AG09309 (cell line): ENCODE results near the gene GNAQ.

ENCODE experiments used
- DNase-seq: peaks from one replicate; pipeline ENCODE4 v3.0.0-alpha.2; 2010; ENCODE audit warnings: low read depth
- H3K4me3 ChIP-seq: 2 replicates; pipeline ENCODE4 v1.5.1; 2011; ENCODE audit warnings: mild to moderate bottlenecking, low read depth, low read length, moderate library complexity; ENCODE audit not compliant: control insufficient read depth
- TF ChIP-seq, protein P1 (sequence below): IDR thresholded peaks from 2 replicates; pipeline ENCODE4 v1.5.1; 2011; ENCODE audit warnings: mild to moderate bottlenecking, low read depth, low read length, inconsistent platforms; ENCODE audit not compliant: insufficient read depth, control insufficient read depth; ENCODE audit errors: missing control alignments

The GNAQ gene

DNA sequence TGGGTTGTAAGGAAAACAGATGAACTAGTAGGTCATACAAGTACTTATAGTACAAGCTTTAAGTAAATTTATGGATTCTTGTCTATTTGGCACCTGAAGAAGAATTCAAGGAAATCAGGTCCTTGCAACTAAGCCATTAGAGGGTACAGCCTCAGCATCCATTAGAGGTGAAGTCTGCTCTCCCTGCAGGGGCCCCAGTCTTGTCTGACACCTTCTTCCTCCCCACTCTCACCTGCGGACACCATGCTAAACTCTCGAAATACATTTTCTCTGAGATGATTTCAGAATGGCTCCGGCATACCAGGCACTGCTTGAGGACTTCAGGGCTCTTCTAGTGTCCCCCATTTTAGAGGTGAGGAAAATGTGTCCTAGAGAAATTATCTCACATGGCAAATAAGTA is 137.9 kb downstream of the GNAQ start:
- TF ChIP-seq, protein P1, sequence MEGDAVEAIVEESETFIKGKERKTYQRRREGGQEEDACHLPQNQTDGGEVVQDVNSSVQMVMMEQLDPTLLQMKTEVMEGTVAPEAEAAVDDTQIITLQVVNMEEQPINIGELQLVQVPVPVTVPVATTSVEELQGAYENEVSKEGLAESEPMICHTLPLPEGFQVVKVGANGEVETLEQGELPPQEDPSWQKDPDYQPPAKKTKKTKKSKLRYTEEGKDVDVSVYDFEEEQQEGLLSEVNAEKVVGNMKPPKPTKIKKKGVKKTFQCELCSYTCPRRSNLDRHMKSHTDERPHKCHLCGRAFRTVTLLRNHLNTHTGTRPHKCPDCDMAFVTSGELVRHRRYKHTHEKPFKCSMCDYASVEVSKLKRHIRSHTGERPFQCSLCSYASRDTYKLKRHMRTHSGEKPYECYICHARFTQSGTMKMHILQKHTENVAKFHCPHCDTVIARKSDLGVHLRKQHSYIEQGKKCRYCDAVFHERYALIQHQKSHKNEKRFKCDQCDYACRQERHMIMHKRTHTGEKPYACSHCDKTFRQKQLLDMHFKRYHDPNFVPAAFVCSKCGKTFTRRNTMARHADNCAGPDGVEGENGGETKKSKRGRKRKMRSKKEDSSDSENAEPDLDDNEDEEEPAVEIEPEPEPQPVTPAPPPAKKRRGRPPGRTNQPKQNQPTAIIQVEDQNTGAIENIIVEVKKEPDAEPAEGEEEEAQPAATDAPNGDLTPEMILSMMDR, result no peak
- no peak for DNase-seq
- H3K4me3 ChIP-seq, result no peak overlapping the region

- no peak overlapping the region for H3K4me3 ChIP-seq
- no peak for DNase-seq
- TF ChIP-seq, protein P1, result no peak
These were observed 138.6 kb downstream of the GNAQ start for GRCh38 chr9:77892955-77893514.

DNA sequence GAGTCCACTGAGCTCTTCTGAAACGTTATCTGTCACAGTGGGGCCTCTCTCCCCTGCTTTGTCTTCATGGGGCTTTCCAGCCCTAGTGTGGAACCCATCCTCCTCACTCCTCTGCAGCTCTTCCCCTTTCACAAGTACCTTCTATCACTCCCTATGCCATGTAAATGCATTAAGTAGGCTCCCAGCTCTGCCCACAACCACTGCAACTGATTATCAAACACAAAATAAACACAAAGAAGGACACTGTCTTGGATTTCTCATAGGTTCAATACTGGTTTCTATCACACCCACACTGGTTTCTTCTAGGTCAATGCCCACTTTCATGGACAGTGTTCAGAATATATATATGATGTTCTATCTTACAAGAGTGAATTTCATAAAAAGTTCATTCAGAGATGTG is 139.4 kb downstream of the GNAQ start:
- no peak for DNase-seq
- TF ChIP-seq, protein P1, result no peak

DNA sequence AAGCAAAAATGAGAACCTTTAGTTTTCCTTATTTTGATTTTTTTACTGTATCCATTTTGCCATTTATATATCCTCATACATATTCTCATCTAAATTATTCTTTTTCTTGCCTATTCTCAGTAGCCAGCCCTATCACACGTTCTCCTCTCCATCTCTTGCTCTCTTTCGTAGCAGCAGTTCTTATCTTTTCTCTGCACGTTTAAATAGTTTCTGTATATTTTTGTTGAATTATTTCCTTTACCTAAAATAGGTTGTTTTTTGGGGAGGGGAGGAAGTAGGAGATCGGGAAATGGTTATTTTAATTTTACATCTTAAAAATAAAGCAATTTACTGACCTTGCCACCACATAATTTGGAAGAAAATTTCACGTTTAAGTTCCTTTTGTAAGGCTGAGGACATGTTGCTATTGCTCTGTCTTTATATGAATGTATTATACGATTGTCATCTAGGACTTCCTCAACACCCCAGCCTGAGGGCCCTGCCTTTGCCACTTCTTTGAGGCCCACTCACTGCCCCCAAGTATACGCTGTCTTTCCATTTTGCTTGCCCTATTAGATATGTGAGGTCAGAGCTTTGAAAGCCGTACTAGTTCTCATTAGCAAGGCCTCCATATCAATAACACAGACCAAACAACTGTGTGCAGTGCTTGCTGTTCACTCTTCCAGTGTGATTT is 140.3 kb downstream of the GNAQ start:
- no peak overlapping the region for H3K4me3 ChIP-seq
- TF ChIP-seq, protein P1, result no peak
- no peak for DNase-seq

More for the DNA sequence above, 139.4 kb downstream of the GNAQ start:
- H3K4me3 ChIP-seq, result no peak overlapping the region

DNA sequence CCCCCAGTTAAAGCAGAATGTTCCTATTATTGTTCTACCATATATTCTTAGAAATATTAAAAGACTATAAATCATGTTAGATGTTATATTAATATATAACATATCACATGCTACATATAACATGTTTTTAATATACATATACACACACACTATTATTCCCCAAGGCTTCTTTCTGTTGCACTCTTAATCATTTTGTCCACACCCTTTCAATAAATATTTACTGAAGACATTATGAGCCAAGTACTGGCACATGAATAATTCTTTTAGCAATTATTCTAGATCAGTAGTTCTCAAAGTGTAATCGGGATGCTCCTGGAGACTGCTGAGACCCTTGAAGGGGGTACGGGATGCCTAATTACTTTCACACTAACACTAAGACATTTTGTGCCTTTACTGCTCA is 143.9 kb downstream of the GNAQ start:
- no peak overlapping the region for H3K4me3 ChIP-seq
- DNase-seq, result no peak
- TF ChIP-seq, protein P1, result no peak

DNA sequence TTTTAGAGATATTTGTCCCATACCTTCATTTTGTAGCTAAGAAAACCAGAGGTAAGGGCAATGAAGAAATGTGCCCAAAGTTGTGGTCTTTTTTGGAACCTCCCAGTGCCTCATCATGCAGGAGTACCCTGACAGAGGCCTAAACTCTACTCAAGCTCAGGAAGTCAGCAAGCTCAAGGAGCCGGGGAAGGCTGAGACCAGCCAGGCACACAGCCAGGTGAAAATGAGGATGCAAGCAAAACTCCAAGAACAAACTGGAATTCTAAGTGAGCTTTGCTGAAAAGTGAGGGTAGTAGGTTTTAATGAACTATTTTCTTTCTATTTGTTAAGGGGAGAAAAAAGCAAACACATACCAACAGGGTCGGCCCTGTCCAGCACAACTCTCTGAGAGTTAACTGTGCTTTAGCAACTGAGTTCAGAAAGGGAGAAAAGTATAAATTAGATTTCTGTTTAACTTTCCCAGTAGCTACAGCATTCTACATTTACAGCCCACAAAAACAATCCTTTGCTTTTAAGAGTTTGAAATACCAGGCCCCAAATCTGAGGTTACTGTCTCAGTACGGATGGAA is 146.4 kb downstream of the GNAQ start:
- no peak for DNase-seq
- TF ChIP-seq, protein P1, result no peak
- no peak overlapping the region for H3K4me3 ChIP-seq
